CD4-positive, alpha-beta T cell treated with Interleukin-10 for 1 hour (primary cell): ENCODE data around the gene ALKBH4.
"Not testable (repeated sequence)": the region's sequence is repeated elsewhere in the genome, so short reads cannot be mapped to it uniquely, and the experiment has no call there.

Source experiments
- DNase-seq: peaks from one replicate; pipeline ENCODE4 v3.0.0-alpha.2; 2020

Gene ALKBH4

DNA sequence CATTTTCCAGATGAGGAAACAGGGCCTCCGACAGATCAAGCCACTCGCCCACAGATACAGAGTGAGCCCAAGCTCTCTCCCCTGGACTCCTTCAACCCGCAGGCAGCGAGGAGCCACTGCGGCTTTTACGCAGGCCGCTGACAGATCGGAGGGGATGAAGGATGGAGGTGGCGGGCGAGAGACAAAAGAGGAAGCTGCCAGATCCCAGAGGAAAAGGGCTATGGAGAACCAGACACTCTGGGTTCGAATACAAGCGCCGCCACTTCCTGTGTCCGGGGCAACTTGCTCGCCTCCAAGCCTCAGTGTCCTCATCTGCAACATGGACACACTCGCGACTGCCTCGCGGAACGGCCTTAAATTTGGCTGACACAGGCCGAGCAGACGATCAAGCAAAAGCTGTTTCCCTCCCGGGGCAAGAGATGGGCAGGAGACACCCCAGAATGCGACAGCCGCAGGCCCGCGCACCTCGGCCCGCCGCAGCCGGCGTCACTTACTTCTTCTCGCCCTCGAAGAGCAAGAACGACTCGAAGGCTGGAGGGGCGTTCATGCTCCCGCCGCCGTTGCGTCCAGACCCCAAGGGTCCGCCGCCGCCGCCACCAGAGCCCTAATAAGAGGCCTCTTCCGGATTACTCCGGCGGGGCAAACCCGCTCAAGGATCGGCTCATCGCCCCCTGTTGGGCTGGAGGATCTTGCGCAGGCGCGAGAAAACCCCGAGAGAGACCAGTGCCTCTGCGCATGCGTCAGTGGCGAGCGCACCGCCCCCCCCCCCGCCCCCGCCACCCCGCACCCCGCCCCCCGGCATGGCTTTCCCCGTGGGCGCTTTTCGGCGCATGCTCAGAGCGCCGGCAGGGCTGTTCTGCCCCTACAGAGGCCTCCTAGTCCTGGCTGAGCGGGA is 13.9 kb upstream of the ALKBH4 start, which contains the start of gene POLR2J:
Gene POLR2J, minus strand, starts transcription at position 609 of the 895 bp plus-strand sequence. Its CDS starts 62 bp downstream, at position 547.
- DNase-seq: peak; percentile 96

DNA sequence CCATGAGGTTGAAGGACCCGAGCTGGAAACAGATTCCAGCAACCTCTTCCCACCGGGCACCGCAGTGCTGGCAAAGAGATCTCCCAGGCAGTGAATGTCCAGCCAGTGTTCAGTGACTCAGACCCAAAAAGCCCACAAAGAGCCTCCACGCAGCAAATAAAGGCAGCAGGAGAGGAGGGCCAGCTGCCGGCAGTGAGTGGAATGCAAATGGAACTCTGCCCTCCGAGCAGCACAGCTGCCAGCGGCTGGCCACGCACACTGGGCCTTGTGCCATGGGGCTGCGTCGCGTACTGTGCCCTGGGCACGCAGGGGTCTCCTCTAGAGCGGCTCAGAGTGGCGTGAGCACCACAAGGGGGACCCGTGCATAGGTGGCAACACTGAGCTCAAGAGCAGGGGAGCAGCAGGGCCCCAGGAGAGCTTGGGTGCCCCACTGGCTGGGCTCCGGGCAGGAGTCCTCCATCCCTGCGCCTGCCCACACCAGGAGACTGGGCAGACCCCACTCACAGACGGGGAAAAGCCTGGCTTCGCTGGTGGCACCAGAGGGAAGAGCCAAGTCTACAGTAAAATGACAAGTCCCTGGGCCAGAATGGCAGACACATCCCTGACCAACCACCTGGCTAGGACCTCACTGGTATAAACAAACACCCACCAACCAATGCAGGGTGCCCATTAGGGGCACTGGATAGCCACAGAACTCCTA is 10.2 kb upstream of the ALKBH4 start:
- DNase-seq: not testable (repeated sequence)

DNA sequence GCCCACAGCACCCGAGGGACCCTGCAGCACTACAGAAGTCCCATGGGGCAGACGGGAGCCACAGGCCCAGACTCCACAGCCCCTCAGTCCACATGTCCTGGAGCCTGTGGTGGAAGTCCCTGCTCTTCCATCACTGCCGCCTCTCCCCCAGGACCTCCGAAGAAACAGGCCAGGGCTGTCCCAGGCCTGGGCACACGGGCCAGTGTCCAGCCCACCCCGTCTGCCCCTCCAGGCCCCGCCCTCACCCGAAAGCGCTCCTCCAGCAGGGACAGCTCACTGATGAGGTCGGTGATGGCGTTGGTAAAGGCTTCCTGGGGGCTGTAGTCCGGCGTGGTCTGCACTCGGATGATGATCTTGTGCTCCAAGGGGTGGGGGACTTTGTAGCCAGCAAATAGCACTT is 9.5 kb upstream of the ALKBH4 start:
- DNase-seq: not testable (repeated sequence)

DNA sequence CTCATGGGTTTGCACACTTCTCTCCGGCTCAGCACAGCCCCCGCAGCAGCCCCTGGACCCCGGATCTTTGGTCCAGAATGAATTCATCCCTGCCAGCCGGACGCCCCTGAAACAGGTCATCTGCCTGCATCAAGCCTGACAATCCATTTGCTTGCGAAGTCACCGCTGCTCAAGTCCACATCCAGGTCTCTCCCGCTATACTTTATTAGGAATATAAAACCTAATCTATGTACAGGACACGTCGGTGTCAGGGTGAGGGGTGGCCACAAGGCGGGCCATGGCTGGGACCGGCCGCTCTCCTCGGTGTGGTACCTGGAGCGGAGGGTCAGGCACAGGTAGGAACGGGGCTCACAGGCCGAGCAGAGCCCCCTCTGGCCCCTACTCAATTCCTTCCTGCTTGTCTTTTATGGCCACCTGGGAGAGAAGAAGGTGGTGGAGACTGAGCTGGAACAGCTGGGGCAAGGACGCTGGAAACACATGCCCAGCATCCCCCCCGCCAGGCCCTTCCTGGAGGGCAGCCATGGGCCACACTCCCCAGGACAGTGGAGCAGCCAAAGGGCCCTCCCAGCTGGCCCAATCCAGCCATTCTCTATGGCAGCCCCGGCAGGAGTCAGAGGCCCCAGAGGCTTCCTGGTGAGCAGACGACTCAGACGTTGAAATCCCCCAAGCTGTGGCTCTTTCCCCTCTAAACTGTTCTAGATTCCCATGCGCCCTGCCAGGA is 8.8 kb upstream of the ALKBH4 start:
- no peak for DNase-seq

DNA sequence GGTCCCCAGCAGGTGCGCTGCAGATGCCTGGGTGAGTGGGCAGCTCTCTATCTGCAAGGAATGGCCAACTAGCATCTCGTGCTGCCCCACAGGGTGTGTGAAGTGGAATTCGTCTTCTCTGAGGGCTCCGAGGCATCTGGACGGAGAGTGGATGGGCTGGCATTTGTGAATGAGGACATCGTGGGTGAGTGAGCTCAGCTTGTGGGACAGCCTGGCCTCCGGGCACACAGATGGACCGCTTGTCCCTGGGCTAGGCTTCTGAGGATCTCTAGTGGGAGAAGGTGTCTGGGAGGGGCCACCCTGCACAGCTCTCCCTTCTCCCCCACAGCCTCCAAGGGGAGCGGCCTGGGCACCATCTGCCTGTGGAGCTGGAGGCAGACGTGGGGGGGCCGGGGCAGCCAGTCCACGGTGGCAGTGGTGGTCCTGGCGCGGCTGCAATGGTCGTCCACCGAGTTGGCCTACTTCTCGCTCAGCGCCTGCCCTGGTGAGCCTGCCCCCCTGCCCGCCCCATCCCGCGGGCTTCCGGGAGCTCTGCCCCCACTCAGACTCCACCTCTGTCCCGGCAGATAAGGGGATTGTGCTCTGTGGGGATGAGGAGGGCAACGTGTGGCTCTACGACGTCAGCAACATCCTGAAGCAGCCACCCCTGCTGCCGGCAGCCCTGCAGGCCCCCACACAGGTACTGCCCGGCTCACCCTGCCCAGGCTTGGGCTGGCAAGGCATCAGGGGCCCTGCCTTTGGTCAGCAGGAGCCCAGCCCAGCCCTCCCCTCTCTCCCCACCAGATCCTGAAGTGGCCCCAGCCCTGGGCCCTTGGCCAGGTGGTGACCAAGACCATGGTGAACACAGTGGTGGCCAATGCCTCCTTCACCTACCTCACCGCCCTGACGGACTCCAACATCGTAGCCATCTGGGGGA is 7.7 kb upstream of the ALKBH4 start:
- DNase-seq: no peak

DNA sequence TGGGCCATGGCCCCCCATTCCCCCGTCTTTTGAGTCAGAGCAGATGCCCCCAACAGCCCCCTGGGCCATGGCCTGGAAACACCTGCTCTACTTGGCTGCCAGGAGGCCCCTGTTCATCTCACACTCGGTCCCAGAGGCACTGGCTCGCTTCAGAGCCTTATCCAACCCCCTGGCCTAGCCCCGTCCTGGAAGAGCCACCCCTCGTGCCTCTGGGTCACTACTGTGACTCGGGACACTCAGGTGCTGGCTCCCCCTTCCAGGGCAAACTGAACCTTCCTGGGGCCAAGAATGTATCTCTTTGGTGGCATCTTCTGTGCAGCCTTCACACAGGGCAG is 7.1 kb upstream of the ALKBH4 start:
- no peak for DNase-seq

DNA sequence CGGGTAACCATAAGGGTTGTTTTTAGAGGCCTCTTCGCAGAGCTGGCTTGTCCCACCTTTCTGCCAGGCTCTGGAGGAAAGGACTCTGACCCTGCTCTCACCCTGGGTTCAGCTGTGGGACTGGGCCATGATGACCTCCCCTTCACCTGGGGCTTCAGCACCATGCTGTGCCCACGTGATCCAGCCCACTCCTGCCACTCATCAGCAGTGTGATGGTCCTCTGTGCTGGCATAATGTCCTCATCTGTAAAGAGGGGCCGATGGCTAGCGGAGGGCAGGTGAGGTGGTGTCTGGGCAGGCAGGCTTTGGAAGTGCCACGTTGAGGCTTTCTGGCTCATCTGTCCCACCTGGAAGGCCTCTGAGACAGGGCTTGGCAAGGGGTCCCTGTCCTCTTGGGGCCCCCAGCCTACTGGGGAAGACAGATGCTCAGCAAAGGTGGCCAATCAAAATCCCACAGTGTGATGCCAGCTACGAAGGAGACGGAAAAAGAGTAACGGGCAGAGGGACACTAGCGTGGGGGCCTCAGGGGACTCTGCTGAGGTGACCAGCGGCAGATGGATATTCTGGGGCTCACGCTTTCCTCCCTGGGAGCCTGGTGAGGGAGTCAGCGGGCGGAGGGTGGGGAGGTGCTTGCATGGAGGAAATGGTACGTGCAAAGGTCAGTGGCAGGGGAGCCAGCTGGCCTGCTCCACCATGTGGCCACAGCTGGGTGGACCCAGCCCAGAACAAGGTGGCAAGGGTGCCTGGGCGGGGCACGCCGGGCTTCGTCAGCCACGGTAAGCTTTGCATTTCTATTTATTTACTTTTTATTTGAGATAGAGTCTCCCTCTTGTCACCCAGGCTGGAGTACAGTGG is 5.5 kb upstream of the ALKBH4 start:
- DNase-seq: no peak

DNA sequence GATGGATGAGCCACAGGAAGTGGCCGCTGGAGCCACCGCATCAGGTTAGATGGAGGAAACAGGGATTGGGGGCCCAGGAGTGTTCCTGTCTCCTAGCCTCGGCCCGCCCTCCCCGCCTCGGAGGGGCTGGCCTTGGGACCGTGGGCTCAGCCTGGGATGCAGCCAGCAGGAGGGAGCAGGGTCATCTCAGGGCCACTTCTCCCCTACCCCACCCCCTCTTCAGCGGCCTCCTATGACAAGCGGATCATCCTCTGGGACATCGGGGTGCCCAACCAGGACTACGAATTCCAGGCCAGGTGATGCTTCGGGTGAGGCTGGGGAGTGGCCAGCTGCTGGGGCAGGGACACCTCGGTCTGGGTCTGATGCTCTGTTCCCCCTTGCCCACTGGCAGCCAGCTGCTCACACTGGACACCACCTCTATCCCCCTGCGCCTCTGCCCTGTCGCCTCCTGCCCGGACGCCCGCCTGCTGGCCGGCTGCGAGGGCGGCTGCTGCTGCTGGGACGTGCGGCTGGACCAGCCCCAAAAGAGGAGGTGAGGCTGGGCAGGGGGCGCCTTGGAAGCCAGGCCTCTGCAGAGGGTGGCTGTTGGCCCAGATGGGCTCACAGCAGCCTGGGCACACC is 4.8 kb upstream of the ALKBH4 start:
- no peak for DNase-seq

DNA sequence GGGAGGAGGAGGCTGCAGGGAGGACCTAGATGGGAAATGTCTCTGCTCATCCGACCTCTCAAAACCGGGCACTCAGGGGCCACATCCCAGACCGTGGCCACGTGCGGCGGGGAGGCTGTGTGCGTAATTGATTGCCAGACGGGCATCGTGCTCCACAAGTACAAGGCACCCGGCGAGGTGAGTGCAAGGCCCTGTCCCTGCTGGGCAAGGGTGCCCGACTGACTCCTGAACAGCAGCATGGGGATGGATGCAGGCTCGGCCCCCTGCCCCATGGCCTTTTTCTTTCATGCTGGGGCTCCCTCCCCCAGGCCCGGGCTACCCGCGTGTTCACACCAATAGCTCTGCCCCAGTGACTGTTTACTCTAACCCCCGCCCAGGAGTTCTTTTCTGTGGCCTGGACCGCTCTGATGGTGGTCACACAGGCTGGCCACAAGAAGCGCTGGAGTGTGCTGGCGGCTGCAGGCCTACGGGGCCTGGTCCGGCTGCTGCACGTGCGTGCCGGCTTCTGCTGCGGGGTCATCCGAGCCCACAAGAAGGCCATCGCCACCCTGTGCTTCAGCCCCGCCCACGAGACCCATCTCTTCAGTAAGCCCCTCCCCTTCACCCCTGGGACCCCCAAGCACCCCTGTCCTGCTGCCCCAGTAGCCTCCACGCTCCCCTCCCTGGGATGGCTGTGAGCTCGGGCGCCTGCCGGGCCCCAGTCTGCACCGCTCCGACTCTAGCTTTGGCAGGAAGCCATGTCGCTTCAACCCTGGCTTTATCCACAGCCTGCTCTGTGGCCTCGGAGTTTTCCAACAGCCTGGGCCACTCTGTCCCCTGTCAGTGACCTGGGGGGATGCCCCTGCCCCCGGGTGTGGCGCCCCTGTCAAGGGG is 4.1 kb upstream of the ALKBH4 start:
- no peak for DNase-seq

DNA sequence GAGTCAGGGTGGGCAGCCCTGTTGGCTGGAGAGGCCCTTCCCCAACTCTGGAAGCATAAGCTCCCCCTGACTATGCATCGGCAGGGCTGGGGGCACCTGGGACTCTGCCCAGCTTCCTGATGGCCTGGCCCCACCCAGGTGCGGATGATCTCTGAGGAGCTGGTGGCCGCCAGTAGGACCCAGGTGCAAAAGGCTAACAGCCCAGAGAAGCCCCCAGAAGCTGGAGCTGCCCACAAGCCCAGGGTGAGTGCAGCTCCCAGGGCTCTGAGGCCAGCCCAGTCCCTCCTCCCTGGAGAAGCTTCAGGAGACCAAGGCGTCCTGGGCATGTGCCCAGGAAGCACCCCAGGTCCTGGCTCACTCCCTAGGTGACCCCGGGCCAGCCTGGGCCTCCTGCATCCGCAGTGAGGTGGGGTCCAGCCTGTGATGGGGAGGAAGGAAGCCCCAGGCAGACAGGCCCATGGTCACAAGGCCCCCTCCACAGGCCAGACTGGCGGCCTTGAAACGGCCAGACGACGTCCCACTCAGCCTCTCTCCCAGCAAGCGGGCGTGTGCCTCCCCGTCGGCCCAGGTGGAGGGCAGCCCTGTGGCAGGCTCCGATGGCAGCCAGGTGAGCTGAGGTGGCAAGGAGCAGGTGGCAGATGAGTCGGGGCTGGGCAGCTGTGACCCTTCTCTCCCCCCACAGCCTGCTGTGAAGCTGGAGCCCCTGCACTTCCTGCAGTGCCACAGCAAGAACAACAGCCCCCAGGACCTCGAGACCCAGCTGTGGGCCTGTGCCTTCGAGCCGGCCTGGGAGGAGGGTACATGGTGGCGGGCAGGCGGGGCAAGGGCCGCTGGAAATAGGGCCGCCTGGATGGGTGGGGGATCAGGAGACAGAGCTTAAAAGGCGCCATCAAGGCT is 3.2 kb upstream of the ALKBH4 start:
- DNase-seq: no peak

DNA sequence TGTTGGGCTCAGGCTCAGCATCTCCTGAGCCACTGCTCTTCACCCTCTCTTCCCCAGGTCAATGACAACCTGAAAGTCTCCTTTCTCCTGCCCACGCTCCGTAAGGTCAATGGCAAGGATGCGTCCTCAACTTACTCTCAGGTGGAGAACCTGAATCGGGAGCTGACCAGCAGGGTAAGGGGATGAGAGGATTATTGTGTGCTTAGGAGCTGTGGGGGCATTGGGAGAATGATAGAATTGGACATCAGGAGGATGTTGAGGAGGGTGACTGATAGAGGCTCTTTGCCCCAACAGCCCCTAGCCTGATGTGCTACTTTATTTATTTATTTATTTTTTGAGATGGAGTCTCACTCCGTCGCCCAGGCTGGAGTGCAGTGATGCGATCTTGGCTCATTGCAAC is 1.4 kb upstream of the ALKBH4 start:
- no peak for DNase-seq

DNA sequence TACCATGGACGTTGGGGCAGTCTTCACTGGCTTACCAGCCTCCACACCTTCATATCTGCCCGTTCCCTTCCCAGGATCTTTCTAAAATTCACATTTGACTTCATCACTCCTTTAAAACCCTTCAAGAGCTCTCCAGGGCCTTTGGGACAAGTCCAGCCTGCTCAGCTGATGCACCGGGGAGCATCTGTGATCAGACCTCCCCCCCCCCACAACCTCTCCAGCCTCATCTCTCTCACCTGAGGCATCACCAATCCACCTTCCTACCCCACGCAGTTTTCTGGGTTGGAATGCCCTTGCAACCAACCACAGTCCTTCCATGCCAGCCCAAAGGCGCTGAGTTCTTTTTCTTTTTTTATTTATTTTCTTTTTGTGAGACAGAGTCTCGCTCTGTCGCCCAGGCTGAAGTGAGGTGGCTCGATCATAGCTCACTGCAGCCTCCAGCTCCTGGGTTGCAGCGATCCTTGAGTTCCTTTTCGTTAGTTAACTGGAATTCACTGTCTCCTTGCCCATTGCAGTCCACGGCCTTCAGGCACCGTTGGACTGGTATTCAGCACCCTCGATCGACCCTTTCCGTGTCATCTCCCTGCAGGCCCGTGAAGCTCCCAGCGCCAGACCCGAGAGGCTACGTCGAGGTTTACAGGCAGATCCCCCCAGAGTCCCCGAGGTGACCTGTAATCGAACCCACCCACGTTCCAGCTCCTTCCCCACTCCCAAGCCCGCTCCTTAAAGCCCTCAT is 654 bp downstream of the ALKBH4 start:
- DNase-seq: no peak

DNA sequence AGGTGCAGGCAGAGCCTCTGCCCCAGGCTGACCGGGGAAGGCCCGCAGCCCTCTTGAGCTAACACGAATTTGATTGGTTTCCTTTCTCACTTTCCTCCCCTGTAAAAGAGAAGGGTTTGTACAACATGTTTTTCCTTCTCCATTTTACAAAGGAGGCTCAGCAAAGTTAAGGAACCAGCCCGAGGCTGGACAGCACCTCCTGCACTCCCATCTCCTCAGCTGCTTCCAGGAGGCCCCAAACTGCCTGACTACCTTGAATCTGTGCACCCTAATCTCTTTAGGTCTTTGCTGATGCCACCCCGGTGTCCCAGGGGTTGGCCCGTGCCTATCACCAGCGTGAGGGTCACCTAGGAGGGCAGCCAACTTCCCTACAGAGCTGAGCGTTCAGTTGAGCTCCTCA is 4.2 kb downstream of the ALKBH4 start:
- DNase-seq: no peak

DNA sequence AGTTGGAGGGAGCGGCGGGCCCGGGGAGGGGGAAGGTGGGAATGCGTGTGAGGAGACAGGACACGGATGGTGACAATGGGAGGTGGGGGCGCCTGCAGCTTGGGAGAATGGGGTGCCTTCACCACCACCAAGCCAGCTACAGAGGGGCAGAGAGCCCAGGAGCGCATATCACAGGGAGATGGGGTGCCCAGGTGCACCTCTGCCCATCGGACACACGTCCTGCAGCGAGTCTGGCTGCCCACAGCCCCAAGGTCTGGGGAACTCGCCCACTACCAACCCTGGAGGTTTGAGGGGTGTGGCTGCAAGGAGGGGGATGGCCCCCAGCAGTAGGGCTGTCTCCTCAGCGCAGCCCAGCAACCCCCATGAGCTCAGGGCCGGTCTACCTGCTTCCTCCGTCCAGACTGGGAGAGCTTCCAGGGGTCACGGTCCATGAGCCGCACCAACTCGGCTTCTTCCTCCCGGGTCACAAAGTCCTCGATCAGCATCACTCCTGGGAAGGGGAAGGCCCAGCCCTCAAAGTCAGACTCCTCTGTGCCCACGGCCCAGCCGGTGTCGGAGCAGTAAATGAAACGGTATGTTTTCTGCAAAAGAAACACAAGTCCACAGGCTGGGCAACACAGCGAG is 5.3 kb downstream of the ALKBH4 start:
- DNase-seq: no peak

DNA sequence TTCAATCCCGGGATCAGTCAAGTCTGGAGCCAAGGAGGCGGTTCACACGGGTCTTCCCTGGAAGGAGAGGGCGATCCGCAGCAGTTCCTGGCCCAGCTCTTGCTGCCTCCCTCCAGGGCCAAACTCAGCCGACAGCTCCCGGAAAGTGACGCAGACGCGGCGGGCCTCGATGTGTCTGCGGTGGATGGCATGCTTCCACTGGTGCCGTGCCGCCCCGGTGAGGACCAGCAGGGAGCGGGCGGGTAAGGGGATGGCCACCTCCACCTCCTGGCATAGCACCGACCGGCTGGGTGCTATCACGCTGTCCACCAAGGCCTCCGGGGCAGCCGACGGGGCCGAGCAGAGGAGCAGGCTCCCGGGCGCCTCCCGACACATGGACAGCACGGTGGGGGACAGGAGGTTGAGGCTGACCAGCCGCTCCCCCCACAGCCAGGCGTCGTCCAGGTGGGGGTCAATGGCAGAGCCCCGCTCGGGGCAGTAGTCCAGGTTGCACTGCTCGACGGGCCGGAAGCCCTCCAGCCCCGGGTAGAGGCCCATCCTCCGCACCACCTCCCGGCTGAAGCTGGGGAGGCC is 7.2 kb downstream of the ALKBH4 start:
- DNase-seq: no peak

DNA sequence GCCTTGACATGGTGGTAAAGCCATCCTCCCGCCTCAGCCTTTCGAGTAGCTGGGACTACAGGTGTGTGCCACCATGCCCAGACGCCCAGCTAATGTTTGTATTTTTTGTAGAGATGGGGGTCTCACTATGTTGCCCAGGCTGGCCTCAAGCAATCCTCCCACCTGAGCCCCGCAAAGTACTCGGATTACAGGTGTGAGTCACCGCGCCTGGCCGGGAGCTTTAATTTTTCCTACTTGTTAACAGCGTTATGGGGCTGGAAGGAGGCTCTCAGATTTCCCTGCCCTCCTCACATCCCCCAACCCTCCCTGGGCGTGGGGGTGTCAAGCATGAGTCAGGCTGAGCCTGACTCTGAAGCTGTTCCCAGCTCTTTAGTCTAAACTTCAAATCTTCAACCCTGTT is 8.3 kb downstream of the ALKBH4 start:
- no peak for DNase-seq

DNA sequence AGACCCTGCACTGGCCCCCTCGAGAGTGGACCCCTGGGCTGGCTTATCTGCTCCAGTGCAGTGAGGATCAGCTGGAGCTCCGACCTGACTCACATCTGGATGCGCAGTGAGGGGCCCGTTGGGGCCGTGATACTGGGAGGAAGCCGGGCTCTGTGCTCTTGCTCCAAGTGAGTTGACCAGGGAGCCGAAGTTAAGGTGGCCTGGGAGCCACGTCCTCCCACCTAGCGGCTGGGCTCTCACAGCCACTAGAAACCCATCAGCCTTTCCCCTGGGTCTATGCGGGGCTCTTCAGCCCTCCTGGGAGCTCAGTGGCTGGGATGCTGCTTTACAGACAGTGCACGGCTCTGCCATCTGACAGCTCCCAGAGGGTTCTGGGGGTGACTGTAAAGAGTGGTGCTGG is 9.1 kb downstream of the ALKBH4 start:
- DNase-seq: no peak
